Caco-2 (cell line): ENCODE results near the gene LYPLA2. TPM values are rescaled to one million over a fixed set of nuclear protein-coding genes. Genes with fewer than 3 reads are reported as not detected.

Experiments used
- BruUV-seq: library from RNA; stranded (reverse); fragments of 400-500 nt; replicated peaks from 2 replicates; lab custom pipeline; 2021; lab: Mats Ljungman, UMichigan
- CTCF ChIA-PET: fragments of 300-600 bp; sonication (Branson Sonifier 250); formaldehyde crosslinking; loops from one replicate; lab custom pipeline; 2022; ENCODE audit warnings: antibody characterized with exemption; lab: Charles Lee
- POLR2A ChIA-PET: fragments of 300-600 bp; sonication (Branson Sonifier 250); formaldehyde crosslinking; loops from one replicate; lab custom pipeline; 2022; ENCODE audit warnings: antibody characterized with exemption; lab: Charles Lee
- DNase-seq, 2 experiments: peaks; one replicate each; pipeline versions ENCODE4 v3.0.0 to v3.0.0-alpha.2; 2020 to 2022
- H3K27me3 ChIP-seq: replicated peaks from 2 replicates; pipeline ENCODE4 v1.6.0; 2011; ENCODE audit warnings: low read length; ENCODE audit not compliant: control insufficient read depth, insufficient read depth
- H3K36me3 ChIP-seq: 2 replicates; pipeline ENCODE4 v1.5.1; 2011; ENCODE audit warnings: low read length; ENCODE audit not compliant: control insufficient read depth, insufficient read depth
- H3K4me1 ChIP-seq: fragments of 250-450 bp; sonication (Bioruptor Pico); 2 replicates; pipeline ENCODE4 v1.5.1; 2020; ENCODE audit warnings: mild to moderate bottlenecking
- H3K4me3 ChIP-seq: 2 replicates; pipeline ENCODE4 v1.5.1; 2011; ENCODE audit warnings: low read depth, mild to moderate bottlenecking, control low read depth, low read length
- H3K9me3 ChIP-seq: fragments of 250-450 bp; sonication (Bioruptor Pico); 2 replicates; pipeline ENCODE4 v1.5.1; 2020; ENCODE audit warnings: mild to moderate bottlenecking, moderate library complexity
- H3K27ac Mint-ChIP-seq: one replicate; pipeline ENCODE4 v1.8.0; 2022; ENCODE audit warnings: mixed read lengths; ENCODE audit not compliant: unreplicated experiment
- H3K27me3 Mint-ChIP-seq: one replicate; pipeline ENCODE4 v1.8.0; 2022; ENCODE audit warnings: mixed read lengths; ENCODE audit not compliant: insufficient read depth, unreplicated experiment
- H3K36me3 Mint-ChIP-seq: one replicate; pipeline ENCODE4 v1.8.0; 2022; ENCODE audit warnings: mild to moderate bottlenecking, mixed read lengths; ENCODE audit not compliant: insufficient read depth, unreplicated experiment
- H3K4me1 Mint-ChIP-seq: one replicate; pipeline ENCODE4 v1.8.0; 2022; ENCODE audit warnings: low read depth, mixed read lengths; ENCODE audit not compliant: unreplicated experiment
- H3K4me3 Mint-ChIP-seq: one replicate; pipeline ENCODE4 v1.8.0; 2022; ENCODE audit warnings: mild to moderate bottlenecking, moderate library complexity, mixed read lengths; ENCODE audit not compliant: unreplicated experiment
- H3K9me3 Mint-ChIP-seq: one replicate; pipeline ENCODE4 v1.8.0; 2022; ENCODE audit warnings: mixed read lengths; ENCODE audit not compliant: unreplicated experiment
- CTCF ChIP-seq, 2 experiments: fragments of 200-600 bp in 1 of 2; IDR thresholded peaks; 1 replicate in 1 of 2; 2 replicates in 1 of 2; pipeline versions ENCODE4 v1.5.1 to v1.8.0; 2011 to 2022; ENCODE audit warnings: antibody characterized with exemption in 1 of 2, control low read depth in 1 of 2, inconsistent platforms in 1 of 2, low read depth in 1 of 2, low read length in 1 of 2, mild to moderate bottlenecking in 1 of 2, moderate library complexity in 1 of 2; ENCODE audit not compliant: insufficient read depth in 1 of 2, severe bottlenecking in 1 of 2, unreplicated experiment in 1 of 2
- intact Hi-C: fragments of 100-400 bp; cut with micrococcal nuclease; formaldehyde crosslinking; loops from one replicate; pipeline ENCODE4 v1.10.0; 2022; ENCODE audit not compliant: unreplicated experiment
- total RNA-seq: library from RNA; stranded (reverse); gene quantifications from 2 replicates; pipeline ENCODE4 v1.2.3, GENCODE V29; 2022

The LYPLA2 gene
- total RNA-seq, 1 experiment from 2014 or later: 52.5 TPM

- Histone ChIP-seq H3K4me1 (no peaks in the 10 kb centered on the region), H3K36me3 (no peaks in the 10 kb centered on the region; the same call in 1 of the 2 replicates), H3K4me3 (no peak overlapping the region), H3K27me3 (no peaks in the 10 kb centered on the region), H3K9me3 (no peaks in the 10 kb centered on the region)
- Mint-ChIP-seq H3K27me3 (no peaks in the 10 kb centered on the region), H3K4me3 (no peak overlapping the region), H3K4me1 (no peaks in the 10 kb centered on the region), H3K27ac (no peak overlapping the region), H3K36me3 (peaks cover 4% of the 10 kb centered on the region), H3K9me3 (no peaks in the 10 kb centered on the region)
- ChIA-PET POLR2A (interaction anchor here (0.5 kb wide), 1 partner anchor 30 kb away, joined by 3 read pairs; no protein-coding TSS in a partner anchor), CTCF (interaction anchor here (0.6 to 1.4 kb wide), 13 partner anchors 10 to 275 kb away, joined by 3 to 32 read pairs (median 3); partner anchors contain the start of genes GALE and LYPLA2)
- intact Hi-C loops: loop anchor here (1.0 kb wide), 1 partner anchor 144 kb away; no protein-coding TSS in a partner anchor
- peak; percentile 81 to 82 for DNase-seq
- peak; percentile 76 to 87 for TF ChIP-seq CTCF (IDR thresholded peaks at IDR 0.05; ENCODE audit: insufficient read depth in 1 of 2, low read depth in 1 of 2, low read length in 1 of 2, severe bottlenecking in 1 of 2, unreplicated experiment in 1 of 2)
- BruUV-seq: no TSS peak
Observed at GRCh38 chr1:23772049-23772853, 18.7 kb upstream of the LYPLA2 start.

DNA sequence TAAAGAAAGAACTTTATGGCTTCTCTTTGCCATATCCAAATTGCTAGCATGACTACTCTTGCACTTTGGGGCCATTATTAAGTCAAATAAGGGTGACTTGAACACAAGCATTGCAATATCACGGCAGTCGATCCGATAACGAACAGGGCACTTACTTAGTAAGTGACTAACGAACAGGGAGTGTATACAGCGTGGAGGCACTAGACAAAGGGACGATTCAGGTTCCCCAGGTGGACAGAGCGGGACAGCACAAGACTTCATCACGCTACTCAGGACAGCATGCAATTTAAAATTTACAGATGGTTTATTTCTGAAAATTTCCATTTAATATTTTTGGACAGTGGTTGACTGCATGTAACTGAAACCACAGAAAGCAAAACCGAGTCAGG lies 18.1 kb upstream of the LYPLA2 start:
- Mint-ChIP-seq H3K27ac (no peak overlapping the region), H3K4me3 (no peak overlapping the region), H3K36me3 (peaks cover 2% of the 10 kb centered on the region), H3K27me3 (no peaks in the 10 kb centered on the region), H3K4me1 (no peaks in the 10 kb centered on the region), H3K9me3 (no peaks in the 10 kb centered on the region)
- H3K9me3 ChIP-seq: no peaks in the 10 kb centered on the region
- H3K4me3 ChIP-seq: no peak overlapping the region
- no peaks in the 10 kb centered on the region for H3K4me1 ChIP-seq
- intact Hi-C loops: loop anchor here (1.0 kb wide), 1 partner anchor 143 kb away; no protein-coding TSS in a partner anchor
- no peak for DNase-seq
- H3K27me3 ChIP-seq: no peaks in the 10 kb centered on the region
- ChIA-PET CTCF (no interaction called here), POLR2A (no interaction called here)
- H3K36me3 ChIP-seq: no peaks in the 10 kb centered on the region; the same call in 1 of the 2 replicates
- BruUV-seq: no TSS peak
- TF ChIP-seq CTCF (IDR thresholded peaks at IDR 0.05; ENCODE audit: insufficient read depth in 1 of 2, low read depth in 1 of 2, low read length in 1 of 2, severe bottlenecking in 1 of 2, unreplicated experiment in 1 of 2): no peak

DNA sequence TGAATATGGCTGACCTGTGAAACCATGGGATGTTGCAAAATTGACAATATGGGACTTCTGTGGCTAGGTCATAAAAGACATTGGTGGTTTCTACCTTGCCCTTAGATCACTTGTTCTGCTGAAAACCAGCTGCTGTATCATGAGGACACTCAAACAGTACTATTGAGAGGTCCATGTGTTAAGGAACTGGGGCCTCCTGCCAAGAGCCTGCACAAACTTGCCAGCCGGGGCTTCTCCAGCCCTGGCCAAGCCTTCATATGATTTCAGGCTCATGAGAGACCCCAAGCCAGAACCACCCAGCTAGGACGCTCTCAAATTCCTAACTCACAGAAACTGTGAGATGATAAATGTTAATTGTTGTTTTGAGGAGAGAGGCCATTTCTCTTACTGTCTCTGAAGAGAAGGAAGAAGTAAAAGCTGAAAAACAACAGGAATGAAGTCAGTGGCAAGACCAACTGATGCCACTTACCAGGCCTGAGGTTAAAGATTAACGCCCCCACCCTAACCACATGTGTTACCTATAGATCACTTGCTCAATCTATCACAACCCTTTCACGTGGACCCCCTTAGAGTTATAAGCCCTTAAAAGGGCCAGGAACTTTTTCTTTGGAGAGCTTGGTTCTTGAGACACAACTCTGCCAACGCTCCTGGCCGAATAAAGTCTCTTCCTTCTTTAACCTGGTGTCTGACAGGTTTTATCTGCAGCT lies 16.6 kb upstream of the LYPLA2 start:
- ChIA-PET POLR2A (no interaction called here), CTCF (no interaction called here)

More for the DNA sequence above, 16.6 kb upstream of the LYPLA2 start:
- Histone ChIP-seq H3K4me3 (no peak overlapping the region), H3K36me3 (no peaks in the 10 kb centered on the region), H3K4me1 (peaks cover 2% of the 10 kb centered on the region; the same call in 1 of the 2 replicates), H3K27me3 (no peaks in the 10 kb centered on the region), H3K9me3 (no peaks in the 10 kb centered on the region)
- no TSS peak for BruUV-seq
- DNase-seq: no peak
- H3K9me3 Mint-ChIP-seq: no peaks in the 10 kb centered on the region
- H3K4me1 Mint-ChIP-seq: peaks cover 2% of the 10 kb centered on the region
- peaks cover 6% of the 10 kb centered on the region for H3K36me3 Mint-ChIP-seq
- intact Hi-C loops: no loop called here
- no peaks in the 10 kb centered on the region for H3K27me3 Mint-ChIP-seq
- no peak overlapping the region for H3K27ac Mint-ChIP-seq
- no peak overlapping the region for H3K4me3 Mint-ChIP-seq
- TF ChIP-seq CTCF (IDR thresholded peaks at IDR 0.05; ENCODE audit: insufficient read depth in 1 of 2, low read depth in 1 of 2, low read length in 1 of 2, severe bottlenecking in 1 of 2, unreplicated experiment in 1 of 2): no peak
